HG02970 (cell line): Measurements from ENCODE around the gene FLT3LG.

Source experiments
- ATAC-seq: cut with Tn5 transposase; IDR thresholded peaks from one replicate; pipeline ENCODE4 v1.9.1; 2021; ENCODE audit warnings: mild to moderate bottlenecking, moderate library complexity, moderate number of reproducible peaks; ENCODE audit not compliant: unreplicated experiment, low FRiP score

FLT3LG gene

GRCh38 chr19:49473868-49474541, at the start of gene FLT3LG:
FLT3LG (plus strand) TSS chr19:49474215; CDS start chr19:49474640, 425 bp downstream.
- peak; percentile 73 for ATAC-seq

- no peak for ATAC-seq
Measured at GRCh38 chr19:49425178-49425577, 48.8 kb upstream of the FLT3LG start, which contains the start of gene GFY. GFY (plus strand) TSS chr19:49425388; CDS start chr19:49426431, 1,043 bp downstream.

GRCh38 chr19:49425922-49426592, 48.0 kb upstream of the FLT3LG start:
- ATAC-seq: no peak

- no peak for ATAC-seq
Measured at GRCh38 chr19:49427339-49427738, 46.7 kb upstream of the FLT3LG start.

DNA sequence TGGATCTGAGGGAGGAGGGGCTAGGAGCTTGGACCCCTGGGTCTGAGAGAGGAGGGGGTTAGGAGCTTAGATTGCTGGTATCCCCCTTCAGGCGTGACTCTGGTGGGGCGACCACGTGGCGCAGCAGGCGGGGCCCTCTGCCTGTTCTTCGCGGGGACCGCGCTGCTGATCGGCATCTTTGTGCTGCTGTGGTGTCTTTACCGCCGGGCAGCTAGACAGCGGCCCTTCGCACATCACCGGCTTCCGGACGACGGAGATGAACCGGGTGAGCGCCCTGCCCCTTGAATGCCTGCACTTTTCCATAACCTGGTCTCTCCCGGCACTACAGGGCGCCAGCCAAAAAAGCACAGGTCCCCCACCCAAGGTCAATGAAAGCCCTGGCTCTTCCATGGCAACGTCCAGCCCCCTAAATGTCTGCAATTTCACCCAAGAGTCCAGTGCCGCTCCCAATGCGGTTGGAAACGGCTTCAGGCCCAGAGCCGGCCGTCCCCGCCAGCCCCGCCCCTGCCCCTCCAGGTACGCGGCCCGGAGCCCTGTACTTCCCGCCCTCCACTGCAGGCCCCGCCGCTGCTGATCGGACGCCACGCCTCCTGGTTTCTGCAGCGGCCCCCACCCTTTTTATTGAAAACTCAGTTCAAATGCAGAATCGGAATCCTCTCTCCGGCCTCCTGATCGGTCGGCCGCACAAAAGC, 46.0 kb upstream of the FLT3LG start:
- no peak for ATAC-seq

- no peak for ATAC-seq
Measured at GRCh38 chr19:49428547-49429451, 45.2 kb upstream of the FLT3LG start.

DNA sequence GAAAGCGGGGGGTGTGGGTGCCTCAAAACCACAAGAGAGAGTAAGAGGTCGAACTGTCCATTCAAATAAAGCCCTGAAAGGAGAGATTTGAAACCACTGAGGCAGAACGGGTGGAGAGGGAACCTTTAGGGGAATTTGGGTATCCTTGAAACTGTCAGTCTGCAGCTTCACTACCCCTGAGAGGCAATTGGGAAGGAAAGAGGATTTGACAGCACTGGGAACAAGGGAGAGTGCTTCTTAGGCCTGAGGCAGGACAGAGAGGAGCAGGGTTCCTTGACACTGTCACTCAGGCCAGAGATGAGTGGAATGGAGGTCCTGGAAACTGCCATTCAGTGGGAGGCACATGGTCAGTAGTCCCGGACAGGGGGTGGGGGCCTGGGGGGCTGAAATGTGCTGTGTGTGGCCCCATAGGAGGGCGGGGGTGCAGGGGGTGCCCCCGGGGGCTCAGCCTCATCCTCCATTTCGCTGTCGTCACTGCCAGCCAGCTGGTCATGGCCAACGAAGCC, 43.8 kb upstream of the FLT3LG start:
- ATAC-seq: no peak

DNA sequence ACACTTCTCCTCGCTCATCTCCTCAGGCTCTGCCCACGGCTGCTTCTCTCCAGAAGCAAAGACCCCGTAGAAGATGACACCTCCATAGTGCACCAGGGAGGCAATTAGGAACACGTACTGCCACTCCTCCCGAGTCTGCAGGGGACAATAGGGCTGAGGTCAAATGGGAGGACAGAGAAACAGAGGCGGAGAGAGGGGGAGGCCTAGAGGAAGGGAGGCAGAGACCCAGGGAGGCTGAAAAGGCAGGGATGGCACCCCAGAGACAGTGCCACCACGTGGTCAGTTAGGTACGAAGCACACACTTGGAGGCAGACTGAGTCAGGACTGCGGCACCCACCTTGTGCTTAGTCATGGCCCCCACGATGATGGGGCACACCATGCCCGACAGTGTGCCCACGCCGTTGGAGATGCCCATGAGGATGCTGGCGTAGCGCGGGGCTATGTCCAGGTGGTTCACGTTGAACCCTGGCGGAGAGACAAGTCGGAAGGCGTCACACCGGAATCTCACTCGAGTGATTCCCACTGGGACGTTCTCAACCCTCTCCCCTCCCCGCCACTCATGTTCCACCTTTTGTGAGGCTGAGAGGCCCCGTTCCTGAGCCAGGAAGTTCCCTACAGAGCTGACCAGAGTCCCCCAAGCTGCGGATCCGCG, 43.2 kb upstream of the FLT3LG start:
- no peak for ATAC-seq

DNA sequence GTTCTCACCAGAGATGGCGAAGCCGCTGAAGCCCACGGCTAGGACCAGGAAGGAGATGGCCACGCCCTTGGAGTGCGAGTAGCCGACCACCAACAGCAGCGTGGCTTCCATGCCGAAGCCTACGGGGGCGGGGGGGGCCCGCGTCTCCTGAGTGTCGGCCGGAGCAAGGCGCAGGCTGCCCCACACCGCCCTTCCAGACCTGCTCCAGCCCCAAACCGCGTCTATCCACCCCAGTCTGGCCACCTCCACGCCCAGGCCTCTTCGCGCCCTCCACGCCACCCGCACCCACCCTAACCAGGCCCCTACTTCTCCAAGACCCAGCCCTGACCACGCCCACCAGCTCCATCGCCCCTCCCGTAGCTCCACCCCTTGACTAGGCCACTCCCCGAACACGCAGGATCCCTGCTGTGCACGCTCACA, 42.7 kb upstream of the FLT3LG start:
- ATAC-seq: no peak

- ATAC-seq: no peak
Measured at GRCh38 chr19:49432141-49433073, 41.6 kb upstream of the FLT3LG start.

DNA sequence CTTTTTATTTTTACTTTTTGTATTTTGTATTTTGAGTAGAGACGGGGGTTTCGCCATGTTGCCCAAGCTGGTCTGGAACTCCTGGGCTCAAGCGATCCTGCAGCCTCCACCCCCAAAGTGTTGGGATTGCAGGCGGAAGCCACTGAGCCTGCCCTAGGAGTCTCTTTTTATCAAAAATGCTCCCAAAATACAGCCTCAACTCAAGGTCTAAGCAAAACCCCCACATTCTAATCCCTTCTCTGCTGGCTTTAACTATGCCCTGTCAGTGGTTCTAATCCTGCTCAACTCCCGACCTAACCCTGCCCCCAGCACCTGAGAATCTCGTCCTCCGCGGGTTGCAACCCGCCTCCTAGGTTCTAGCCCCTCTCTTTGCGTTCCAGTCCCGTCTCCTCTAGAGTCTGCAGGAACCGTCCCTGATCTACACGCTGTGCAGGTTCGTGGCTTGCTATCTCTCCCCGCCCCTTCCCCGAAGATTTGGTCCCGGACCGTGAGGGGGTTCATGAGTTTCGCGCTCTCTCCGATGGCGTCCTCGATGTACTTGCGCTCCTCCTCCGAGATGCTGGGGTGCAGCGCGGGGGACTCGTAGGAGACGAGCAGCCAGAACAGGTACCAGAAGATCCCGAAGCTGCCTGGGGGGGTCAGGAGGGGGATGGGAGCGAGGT, 40.6 kb upstream of the FLT3LG start:
- ATAC-seq: no peak

GRCh38 chr19:49434907-49435583, 39.0 kb upstream of the FLT3LG start:
- ATAC-seq: no peak

GRCh38 chr19:49435670-49436069, 38.3 kb upstream of the FLT3LG start:
- ATAC-seq: no peak

- ATAC-seq: no peak
Measured at GRCh38 chr19:49436381-49437017, 37.5 kb upstream of the FLT3LG start.

DNA sequence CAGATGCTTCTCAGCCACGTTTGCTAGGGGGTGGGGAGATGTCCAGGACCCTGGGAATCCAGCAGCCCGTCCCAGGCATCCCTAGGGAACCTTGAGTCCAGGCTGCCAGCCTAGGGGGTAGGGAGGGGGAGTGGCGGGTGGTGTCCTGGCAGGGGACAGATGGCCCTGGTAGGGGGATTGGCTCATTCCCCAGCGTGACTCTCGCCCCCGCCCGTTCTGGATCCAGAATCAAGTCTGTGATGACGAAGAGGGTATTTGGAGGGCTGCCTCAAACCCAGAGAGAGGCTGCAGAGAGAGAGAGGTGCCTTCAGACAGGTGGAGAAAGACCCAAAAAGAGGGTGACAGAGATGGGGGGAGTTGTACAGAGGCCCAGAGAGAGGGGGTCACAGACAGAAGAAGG, 36.8 kb upstream of the FLT3LG start:
- no peak for ATAC-seq

GRCh38 chr19:49438261-49438660, 35.8 kb upstream of the FLT3LG start:
- ATAC-seq: no peak

DNA sequence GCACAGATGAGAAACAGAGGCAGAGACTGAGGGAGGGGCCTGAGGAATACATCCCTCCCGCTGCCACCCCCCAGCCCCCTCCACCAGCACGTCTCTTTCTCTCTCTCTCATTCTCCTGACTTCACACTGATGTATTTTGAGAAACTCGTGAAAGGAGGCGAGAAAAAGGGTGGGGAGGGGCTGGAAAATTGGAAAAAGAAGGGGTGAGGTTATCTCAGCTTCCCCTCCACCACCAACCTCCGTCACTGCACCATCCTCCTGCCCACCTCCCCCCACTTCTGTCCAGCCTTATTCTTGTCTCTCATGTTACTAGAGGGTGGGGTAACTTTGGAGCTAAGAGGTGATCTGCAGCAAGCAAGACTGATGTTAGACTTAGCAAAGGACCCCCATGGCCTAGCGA, 34.2 kb upstream of the FLT3LG start:
- ATAC-seq: no peak
